GM12801 (cell line): Measurements from ENCODE around the gene OR5B21.

Experiments used
- TF ChIP-seq, protein P1 (sequence below): IDR thresholded peaks from one replicate; pipeline ENCODE4 v1.5.1; 2011; ENCODE audit warnings: control low read depth; ENCODE audit not compliant: insufficient read length; ENCODE audit errors: extremely low read depth

Gene OR5B21

GRCh38 chr11:58525037-58525614 lies 17.2 kb upstream of the OR5B21 start:
- TF ChIP-seq, protein P1, sequence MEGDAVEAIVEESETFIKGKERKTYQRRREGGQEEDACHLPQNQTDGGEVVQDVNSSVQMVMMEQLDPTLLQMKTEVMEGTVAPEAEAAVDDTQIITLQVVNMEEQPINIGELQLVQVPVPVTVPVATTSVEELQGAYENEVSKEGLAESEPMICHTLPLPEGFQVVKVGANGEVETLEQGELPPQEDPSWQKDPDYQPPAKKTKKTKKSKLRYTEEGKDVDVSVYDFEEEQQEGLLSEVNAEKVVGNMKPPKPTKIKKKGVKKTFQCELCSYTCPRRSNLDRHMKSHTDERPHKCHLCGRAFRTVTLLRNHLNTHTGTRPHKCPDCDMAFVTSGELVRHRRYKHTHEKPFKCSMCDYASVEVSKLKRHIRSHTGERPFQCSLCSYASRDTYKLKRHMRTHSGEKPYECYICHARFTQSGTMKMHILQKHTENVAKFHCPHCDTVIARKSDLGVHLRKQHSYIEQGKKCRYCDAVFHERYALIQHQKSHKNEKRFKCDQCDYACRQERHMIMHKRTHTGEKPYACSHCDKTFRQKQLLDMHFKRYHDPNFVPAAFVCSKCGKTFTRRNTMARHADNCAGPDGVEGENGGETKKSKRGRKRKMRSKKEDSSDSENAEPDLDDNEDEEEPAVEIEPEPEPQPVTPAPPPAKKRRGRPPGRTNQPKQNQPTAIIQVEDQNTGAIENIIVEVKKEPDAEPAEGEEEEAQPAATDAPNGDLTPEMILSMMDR: no peak

GRCh38 chr11:58524232-58525036 lies 16.5 kb upstream of the OR5B21 start:
- TF ChIP-seq, protein P1: no peak

GRCh38 chr11:58513747-58514367 lies 6.0 kb upstream of the OR5B21 start:
- TF ChIP-seq, protein P1: no peak

GRCh38 chr11:58511636-58512035 lies 3.7 kb upstream of the OR5B21 start:
- TF ChIP-seq, protein P1: no peak

DNA sequence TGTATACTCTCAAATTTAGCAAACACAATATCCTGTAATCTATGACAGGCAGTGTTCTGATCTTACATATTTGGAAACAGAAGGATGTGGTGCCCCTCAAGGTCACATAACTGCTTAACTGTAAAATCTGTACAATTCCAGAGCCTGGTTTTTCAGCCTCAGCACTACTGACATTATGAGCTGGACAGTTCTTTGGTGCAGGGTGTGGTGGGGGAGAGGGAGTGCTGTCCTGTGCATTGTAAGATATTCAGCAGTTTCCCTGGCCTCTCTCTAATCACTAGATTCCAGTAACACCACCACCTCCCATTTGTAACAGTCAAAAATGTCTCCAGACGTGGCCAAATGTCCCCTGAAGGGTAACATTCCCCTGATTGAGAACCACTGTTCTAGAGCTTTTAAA lies 1.8 kb upstream of the OR5B21 start:
- TF ChIP-seq, protein P1: no peak

GRCh38 chr11:58508814-58509213 lies 909 bp upstream of the OR5B21 start:
- TF ChIP-seq, protein P1: no peak

GRCh38 chr11:58507355-58507754 lies 550 bp downstream of the OR5B21 start:
- TF ChIP-seq, protein P1: no peak
